NCI-H526 treated with DMSO at 0.1 percent for 48 hours (cell line): Measurements from ENCODE around the gene GFER.
A peak's percentile ranks its signal among the peaks of the same experiment; 100 is the strongest.
"Not testable (repeated sequence)": the region's sequence is repeated elsewhere in the genome, so short reads cannot be mapped to it uniquely, and the experiment has no call there.

Source experiments
- DNase-seq: peaks from one replicate; lab custom pipeline; 2025; lab: John Stamatoyannopoulos, UW

GFER gene

GRCh38 chr16:2005646-2006045 is 21.7 kb downstream of the GFER start:
- DNase-seq = no peak

GRCh38 chr16:2006317-2006716 is 22.3 kb downstream of the GFER start:
- no peak for DNase-seq

GRCh38 chr16:2007081-2007836 is 23.3 kb downstream of the GFER start:
- DNase-seq = no peak

- no peak for DNase-seq
Measured at GRCh38 chr16:2008009-2008526, 24.1 kb downstream of the GFER start.

- DNase-seq = no peak
Measured at GRCh38 chr16:2008631-2009163, 24.7 kb downstream of the GFER start.

- DNase-seq = no peak
Measured at GRCh38 chr16:2009164-2009711, 25.2 kb downstream of the GFER start.

GRCh38 chr16:2009791-2010510 is 26.0 kb downstream of the GFER start, which contains the start of gene ZNF598:
Gene ZNF598 (minus strand): TSS chr16:2009821.
- DNase-seq = peak; percentile 40

- DNase-seq = not testable (repeated sequence)
Measured at GRCh38 chr16:2011726-2012125, 27.7 kb downstream of the GFER start.

GRCh38 chr16:2013527-2013926 is 29.5 kb downstream of the GFER start:
- DNase-seq = no peak

- no peak for DNase-seq
Measured at GRCh38 chr16:2015117-2015946, 31.3 kb downstream of the GFER start.

- no peak for DNase-seq
Measured at GRCh38 chr16:2015947-2016208, 31.9 kb downstream of the GFER start.

GRCh38 chr16:2016407-2016922 is 32.5 kb downstream of the GFER start:
- DNase-seq = no peak

- no peak for DNase-seq
Measured at GRCh38 chr16:2019518-2019920, 35.5 kb downstream of the GFER start, which contains the start of gene NPW. Gene NPW (plus strand): TSS chr16:2019785.

GRCh38 chr16:2019921-2020831 is 36.2 kb downstream of the GFER start:
- no peak for DNase-seq

- DNase-seq = no peak
Measured at GRCh38 chr16:2022723-2023091, 38.7 kb downstream of the GFER start.

- peak; percentile 45 for DNase-seq
Measured at GRCh38 chr16:2023092-2024031, 39.4 kb downstream of the GFER start.

- no peak for DNase-seq
Measured at GRCh38 chr16:2024032-2024420, 40.0 kb downstream of the GFER start.

GRCh38 chr16:2025251-2025650 is 41.3 kb downstream of the GFER start:
- no peak for DNase-seq

GRCh38 chr16:2025878-2026460 is 42.0 kb downstream of the GFER start:
- no peak for DNase-seq
